HG03045 (cell line): ENCODE results near the gene NUP88.

Source experiments
- ATAC-seq: cut with Tn5 transposase; IDR thresholded peaks from one replicate; pipeline ENCODE4 v1.9.1; 2021; ENCODE audit warnings: mild to moderate bottlenecking, moderate library complexity; ENCODE audit not compliant: unreplicated experiment

Gene NUP88

GRCh38 chr17:5361426-5361825, 58.0 kb downstream of the NUP88 start:
- ATAC-seq = no peak

GRCh38 chr17:5355421-5356129, 63.9 kb downstream of the NUP88 start:
- no peak for ATAC-seq

- ATAC-seq = no peak
These were observed 64.5 kb downstream of the NUP88 start for GRCh38 chr17:5354886-5355415.

- ATAC-seq = no peak
These were observed 65.2 kb downstream of the NUP88 start for GRCh38 chr17:5354310-5354709.

DNA sequence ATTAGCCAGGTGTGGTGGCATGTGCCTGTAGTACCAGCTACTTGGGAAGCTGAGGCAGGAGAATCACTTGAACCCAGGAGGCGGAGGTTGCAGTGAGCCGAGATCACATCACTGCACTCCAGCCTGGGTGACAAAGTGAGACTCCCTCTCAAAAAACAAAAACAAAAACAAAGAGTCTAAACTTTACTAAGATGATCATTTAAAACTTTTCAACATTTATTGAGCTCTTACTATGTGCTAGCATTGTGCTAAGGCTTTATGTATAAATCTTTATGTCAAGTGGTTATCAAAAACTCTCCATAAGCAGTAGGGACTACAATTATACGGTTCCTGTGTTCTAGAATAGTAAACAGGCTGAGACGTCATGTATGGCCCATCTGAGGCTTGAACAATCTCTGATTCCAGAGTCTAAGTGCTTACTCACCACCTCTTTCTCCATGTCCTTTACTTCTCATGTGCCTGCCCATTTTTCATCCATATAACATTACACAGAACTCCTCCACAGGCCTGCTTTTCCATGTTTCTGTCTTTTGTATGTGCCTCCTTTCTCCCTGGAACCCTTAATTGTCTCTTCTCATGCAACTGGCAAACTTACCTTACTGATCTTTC, 66.7 kb downstream of the NUP88 start:
- no peak for ATAC-seq

GRCh38 chr17:5344914-5345313, 74.5 kb downstream of the NUP88 start:
- ATAC-seq = no peak
